Activated CD8-positive, alpha-beta memory T cell treated with anti-CD3 and anti-CD28 coated beads, Interleukin-2, amount 50 U/mL, for 1 hour (primary cell): ENCODE data around the gene ILDR1.
"Not testable (repeated sequence)": the region's sequence is repeated elsewhere in the genome, so short reads cannot be mapped to it uniquely, and the experiment has no call there.

Experiments used
- DNase-seq: peaks from one replicate; pipeline ENCODE4 v3.0.0-alpha.2; 2020; ENCODE audit errors: extremely low read depth

Gene ILDR1

DNA sequence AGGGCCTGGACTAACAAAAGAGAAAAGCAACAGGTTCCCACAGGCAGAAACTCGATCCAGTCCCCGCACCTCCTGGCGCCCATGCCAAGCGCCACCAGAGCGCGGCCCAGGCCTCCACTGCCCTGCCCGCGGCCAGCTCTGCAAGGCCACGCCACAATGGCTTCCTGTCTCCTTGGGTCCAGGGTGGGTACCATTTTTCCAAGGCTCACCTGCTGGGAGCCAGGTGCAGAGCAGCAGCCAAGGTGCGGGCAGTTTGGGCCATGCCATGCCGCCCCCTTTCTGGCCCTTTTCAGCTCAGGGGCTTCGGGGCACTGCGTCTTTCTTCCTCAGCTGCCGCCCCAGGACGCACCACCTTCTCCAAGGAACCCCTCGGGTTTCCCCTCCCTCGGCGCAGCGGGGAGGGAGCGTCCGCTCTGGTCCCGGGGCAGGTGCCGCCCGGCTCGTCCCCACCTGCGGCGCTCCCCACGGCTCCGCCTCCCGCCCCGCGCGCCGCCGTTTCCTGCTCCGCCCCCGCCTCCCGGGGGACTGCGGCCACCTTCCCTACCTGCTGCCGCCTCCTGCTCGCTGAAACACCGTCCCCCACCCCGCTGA, at the start of gene ILDR1:
Gene ILDR1 (minus strand): TSS at position 437 of the 591 bp plus-strand sequence. CDS start 170 bp downstream, at position 267.
- no peak for DNase-seq

DNA sequence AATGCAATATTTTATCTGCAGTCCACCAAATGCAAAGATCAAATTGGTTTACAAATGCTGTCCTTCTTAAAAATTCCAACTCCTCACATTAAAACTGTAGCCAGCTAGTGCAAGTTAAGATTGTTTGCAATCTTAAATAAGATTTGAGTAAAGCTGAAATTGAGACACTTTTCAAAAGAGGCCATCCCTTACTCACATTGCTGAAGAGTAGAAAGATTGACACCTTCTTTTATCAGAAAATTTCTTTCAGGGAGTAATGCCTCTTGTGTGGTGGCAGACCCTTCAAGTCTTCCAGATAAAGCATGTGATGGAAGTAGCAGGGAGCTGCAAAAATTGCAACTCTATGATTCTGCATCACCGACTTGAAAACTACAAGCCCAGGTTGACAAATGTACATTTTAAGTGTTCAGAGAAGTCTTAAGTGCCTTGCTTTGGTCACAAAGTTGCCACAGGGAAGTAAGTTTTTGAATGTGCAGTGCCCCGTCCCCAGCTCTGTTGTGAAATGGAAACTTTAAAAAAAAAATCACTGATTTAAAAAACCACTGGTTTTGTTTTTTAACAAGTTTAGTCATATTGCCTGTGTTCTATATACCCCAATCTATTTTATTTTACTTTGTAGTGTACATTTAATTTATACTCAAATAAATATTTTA, 45.7 kb upstream of the ILDR1 start:
- DNase-seq, result no peak

DNA sequence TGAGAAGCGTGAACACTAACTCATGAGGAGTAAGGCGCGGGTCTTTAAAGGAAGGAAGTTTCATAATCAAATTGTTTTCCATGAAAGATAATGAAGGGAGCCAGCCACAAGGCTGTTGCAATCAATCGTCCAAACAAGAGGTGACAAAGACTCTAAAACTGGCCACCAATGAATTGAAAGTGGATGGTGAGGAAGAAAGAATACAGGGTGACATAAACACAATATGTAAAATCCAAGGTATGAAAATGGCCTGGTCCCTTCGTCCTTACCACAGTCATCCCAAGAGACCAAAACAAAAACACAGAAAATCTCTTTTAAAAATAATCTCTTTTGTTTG, 45.1 kb upstream of the ILDR1 start:
- no peak for DNase-seq

DNA sequence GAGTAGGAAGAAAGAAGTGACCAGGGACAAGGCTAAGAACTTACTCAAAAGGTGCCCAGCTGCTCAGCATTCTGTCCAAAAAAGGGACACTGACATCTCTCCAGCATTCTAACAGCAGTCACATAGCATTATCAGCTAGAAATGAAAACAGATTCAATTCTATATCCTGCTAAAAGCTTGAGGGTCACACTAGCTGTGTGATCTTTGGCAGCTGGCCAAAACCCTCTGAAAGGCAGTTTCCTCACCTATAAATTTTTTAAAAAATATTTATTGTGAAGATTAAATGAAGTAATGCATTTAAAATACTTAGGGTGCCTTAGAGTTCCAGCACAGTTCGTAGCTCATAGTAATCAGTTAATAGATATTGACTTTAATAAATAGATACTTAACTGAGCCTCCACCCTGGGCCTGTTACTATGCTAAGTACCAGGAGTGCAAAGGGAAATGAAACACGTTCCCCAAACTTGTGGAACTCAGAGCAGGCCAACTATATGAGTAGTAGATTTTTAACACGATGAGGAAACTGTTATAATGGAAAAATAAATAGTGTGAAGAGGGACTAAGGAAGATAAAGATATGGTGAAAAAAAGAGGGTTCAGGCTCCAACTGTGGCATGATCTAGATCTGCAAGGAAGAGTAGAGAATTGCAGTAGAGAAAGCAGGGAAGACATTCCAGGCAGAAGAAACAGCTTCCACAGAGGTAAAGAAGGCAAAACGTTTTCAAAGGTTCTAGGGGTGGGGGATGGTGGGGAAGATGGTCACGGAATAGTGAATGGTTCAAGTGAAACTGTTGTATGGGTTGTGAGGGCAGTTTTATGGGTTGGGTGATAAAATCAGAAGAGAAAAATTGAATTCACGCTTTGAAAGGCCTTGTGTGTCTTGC, 44.5 kb upstream of the ILDR1 start:
- no peak for DNase-seq

DNA sequence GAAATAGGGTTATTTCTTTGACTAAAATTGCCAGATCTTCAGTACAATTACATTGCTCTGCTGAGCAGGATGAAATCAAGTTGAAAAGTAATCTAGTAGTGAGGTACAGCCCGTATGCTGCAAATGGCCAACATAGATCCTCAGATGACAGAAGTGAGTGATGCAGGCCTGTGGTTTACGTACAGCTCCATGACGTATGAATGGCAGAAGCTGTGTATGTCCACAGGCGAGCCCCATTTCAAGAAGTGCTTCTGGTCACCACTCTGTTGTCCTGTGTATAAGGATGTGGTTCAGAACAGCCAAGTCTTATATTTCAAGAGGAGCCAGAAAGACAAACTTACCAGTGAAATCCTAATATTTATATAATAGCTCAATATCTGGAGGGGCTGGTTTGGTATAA, 42.3 kb upstream of the ILDR1 start:
- DNase-seq, result no peak

DNA sequence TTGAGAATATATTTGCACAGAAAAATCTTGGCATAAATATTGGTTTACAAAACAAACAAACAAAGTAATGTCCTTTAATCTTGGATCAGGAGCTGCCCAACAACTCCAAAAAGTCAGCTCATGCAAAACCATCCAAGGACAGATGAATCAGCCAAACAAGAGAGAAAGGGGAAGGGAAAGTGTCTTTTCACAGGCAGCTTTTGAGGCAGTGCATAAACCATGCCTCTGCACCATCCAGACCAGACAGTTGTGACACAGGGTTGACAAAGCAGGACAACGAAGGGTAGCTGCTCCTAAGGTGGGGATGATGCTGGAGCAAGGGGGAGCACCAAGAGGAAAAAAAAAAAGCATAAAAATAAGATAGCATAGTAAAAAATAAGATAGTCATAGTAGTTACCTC, 41.9 kb upstream of the ILDR1 start:
- DNase-seq, result no peak

DNA sequence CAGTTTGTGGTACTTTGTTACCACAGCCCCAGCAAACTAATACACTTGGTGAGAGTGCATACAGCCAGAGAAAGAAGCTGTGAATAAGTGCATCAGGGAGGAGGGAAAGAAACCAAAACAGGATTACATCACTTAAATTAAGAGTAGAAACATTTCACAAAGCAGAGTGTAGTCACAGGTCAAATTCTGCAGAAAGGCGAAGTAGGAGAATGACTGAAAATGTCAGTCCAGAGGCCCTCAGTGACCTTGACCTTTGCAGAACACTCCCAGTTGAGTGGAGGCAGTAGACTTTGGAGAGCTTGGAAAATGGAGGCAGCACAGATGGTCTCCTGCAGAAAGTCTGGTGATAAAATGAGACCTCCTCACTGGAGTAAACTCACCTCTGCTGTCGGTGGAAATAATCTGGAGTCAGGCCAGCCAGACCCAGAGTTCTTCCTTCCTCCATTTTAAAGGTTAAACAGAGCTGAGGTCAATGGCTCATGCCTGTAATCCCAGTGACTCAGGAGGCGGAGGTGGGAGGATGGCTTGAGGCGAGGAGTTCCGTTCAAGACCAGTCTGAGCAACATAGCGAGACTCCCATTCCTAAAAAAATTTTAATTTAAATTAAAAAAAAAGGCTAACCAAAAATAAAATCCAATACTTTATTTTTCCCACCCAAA, 38.1 kb upstream of the ILDR1 start:
- DNase-seq, result no peak

DNA sequence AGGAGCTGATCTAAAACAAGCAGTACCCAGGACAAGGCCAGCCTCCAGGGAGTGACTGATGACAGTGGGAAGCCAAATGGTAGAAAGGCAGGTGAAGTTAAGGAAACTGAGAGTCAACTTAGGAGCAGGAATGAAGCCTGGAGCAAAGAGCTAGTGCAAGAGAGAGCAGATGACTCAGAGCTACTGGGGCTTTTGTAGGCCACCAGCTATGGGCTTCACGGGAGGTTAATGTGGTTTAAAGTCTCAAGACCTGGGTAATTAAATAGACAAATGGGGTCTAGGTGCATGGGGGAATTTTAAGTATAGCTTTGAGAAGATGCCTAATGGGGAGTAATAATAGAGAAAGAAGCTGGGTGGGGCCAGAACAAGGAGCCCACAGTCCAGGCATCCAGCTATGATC, 36.2 kb upstream of the ILDR1 start:
- DNase-seq, result no peak

DNA sequence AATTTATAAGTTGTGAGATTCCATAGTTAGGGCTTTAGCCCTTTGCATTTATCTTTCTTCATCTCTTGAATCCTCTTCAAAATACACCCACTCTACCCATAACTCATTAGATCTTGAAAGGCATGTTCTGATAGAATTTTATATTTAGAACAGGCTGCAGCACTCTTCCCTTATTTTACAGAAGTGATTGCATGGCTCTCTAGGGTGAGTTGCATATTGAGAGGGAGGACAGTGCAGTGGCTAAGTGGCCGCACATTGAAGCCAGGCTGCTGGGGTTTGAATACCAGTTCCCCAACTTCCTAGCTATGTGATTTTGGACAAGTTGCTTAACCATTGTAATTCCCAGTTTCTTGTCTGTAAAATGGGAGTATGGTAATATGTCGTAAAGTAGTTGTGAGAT, 35.6 kb upstream of the ILDR1 start:
- DNase-seq, result no peak

DNA sequence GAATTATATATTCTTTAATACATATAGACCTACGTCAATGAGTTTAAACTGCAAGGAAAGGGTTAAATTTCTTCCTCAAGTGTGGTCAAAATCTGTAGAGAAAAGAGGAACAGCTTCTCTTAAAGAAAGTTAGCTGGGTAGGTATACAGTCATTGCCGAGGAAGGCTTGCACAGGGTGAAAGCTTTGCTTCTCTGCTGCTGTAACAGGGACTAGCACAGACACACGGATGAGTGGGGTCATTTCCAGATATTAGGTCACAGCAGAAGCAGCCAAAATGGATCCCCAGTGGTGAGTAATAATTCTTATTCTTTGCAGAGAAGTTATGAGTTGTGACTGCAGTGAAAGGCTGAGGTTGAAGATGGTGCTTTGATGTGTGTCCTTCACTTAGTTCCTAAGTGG, 33.2 kb upstream of the ILDR1 start, which contains the start of gene CD86:
Gene CD86 (plus strand): TSS at position 148 of the 400 bp plus-strand sequence. CDS start 128 bp downstream, at position 276.
- no peak for DNase-seq

DNA sequence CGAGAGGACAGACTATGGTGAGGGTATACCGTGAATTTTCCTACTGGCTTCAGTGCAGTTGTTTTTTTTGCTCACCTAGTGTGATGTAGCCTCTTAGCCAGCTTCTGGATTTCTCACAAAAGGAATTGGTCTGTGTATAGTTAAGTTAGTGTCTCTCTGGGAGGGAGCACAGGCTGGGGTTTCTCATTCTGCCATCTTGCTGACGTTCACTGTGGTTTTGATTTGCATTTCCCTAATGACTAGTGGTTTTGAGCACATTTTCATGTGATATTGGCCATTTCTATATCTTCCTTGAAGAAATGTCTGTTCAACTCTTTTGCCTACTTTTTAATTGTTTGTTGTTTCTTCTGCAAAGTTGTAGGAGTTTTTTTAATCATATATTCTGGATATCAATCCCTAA, 30.9 kb upstream of the ILDR1 start:
- DNase-seq, result no peak

DNA sequence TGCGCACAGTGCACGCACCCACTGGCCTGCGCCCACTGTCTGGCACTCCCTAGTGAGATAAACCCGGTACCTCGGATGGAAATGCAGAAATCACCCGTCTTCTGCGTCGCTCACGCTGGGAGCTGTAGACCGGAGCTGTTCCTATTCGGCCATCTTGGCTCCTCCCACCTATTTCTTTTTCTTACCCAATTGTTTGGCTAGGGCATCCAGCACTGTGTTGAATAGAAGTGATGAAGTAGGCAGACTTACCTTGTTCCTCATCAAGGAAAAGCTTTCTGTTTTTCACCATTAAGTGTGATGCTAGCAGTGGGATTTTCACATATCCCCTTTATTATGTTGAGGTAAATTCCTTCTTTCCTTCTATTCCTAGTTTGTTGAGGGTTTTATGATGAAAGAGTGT, 25.7 kb upstream of the ILDR1 start:
- not testable (repeated sequence) for DNase-seq

DNA sequence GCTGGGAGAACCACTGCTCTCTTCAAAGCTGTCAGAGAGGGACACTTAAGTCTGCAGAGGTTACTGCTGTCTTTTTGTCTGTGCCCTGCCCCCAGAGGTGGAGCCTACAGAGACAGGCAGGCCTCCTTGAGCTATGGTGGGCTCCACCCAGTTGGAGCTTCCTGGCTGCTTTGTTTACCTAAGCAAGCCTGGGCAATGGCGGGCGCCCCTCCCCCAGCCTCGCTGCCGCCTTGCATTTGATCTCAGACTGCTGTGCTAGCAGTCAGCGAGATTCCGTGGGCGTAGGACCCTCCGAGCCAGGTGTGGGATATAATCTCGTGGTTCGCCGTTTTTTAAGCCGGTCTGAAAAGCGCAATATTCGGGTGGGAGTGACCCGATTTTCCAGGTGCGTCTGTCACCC, 25.2 kb upstream of the ILDR1 start:
- DNase-seq, result not testable (repeated sequence)

DNA sequence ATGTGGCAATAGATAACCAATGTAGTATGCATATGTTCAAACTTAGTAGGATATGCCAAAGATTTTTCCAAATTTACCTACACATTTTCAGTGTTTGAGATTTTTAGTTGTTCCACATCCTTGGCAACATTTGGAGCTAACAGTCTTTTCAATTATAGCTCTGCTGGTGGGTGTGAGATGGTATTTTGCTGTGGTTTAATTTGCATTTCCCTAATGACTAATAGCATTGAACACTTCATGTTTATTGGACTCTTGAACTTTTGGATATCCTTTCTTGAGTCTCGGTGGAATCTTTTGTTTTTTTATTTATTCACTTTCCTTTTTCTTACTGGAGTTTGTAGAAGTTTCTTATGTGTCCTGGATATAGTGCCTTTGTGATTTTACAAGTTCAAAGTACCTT, 11.0 kb upstream of the ILDR1 start:
- no peak for DNase-seq

DNA sequence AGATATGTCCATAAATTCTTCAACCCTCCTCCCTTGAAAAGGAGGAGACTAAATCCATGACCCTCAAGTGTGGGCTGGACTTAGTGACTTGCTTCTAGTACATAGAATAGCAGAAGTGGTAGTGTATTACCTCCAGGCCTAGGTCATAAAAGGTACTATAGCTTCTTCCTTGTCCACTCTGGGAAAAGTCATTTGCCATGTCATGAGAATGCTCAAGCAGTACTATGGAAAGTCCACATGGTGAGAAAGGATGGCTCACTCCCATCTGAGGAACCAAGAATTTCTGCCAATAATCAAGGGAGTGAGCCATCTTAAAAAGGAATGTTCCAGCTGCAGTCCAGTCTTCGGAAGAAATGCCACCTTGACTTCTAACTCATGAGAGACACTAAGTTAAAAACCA, 10.5 kb upstream of the ILDR1 start:
- DNase-seq, result no peak

DNA sequence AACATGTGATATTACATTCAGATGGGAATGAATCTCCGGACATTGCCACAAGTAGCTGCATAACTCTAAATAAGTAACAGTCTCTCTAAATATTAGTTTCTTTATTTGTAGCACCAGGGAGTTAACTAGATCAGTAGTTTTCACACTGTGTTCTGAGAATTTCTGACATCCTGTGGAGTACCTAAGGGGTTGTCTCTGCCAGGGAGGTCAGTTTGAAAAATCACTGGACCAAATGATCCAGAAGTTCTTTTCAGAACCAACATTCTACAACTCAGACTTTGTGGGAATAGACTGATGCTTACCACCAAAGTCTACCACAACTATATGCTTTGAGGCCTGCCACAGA, 9.0 kb upstream of the ILDR1 start:
- DNase-seq, result no peak

DNA sequence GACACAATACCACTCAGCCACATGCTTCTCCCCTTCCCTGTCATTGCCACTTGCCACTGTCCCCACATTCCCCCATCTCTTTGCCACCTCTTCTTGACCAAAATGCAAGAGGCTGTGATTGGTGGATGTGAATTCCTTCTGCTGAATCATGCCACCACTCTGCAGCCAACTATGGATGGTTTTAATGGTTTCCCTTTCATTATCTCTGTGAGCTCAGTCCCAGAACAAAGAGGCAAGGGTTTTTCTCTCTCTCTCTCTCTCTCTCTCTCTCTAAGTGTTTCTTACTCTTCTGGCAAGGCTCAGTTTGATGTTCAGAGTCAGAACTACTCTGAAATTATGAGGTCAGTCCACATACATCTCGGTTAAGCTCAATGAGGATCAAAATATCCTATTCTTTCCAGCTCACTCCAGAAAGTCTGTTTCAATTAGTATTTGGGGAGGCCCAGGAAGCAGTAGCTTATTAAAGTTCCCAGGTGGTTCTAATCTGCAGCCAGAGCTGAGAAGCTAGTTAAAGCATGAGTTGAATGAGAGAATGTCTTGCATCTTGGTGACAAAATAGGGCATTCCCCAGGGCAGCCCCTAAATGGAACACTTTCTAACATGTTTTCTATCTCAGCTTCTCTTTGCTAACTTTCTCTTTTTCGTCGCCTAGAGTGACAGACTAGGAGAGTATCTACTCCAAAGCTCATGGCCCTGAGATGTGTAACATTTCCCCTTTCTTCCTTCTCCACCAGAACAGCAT, 8.5 kb upstream of the ILDR1 start:
- DNase-seq, result no peak

DNA sequence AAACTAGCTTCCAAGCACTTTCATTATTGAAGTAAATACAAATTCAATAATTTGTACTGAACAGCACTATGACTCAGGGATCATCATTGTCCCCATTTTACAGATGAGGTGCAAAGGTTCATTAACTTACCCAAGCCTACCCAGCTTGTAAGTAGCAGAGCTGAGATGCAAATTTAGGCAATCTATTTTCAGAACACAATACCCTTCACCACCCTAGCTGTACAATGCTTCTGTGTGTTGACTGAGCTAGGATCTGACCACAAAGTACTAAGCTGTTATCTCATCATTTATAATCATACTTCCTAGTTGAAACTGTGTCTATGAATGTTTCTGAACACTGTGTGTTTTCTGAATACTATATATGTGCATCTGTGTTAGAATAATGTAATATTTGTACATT, 3.2 kb upstream of the ILDR1 start:
- DNase-seq, result no peak

DNA sequence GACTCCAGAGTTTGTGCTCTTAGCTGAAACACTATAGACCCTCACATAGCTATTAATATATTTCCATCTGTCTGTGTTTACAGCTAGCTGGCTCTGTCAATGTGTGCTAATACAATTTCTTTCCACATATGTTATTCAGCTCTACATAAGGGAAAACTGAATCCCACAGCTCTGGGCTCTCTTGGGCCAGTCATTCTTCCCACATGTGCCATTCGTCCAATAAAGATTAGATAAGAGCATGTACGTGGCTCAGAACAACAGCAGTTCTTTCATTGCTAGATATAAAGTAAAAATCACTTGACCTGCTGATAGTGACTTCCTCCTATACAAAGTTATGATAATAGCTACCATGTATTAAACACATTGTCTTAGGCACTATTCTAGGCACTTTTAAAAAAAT, 2.8 kb upstream of the ILDR1 start:
- DNase-seq, result no peak

DNA sequence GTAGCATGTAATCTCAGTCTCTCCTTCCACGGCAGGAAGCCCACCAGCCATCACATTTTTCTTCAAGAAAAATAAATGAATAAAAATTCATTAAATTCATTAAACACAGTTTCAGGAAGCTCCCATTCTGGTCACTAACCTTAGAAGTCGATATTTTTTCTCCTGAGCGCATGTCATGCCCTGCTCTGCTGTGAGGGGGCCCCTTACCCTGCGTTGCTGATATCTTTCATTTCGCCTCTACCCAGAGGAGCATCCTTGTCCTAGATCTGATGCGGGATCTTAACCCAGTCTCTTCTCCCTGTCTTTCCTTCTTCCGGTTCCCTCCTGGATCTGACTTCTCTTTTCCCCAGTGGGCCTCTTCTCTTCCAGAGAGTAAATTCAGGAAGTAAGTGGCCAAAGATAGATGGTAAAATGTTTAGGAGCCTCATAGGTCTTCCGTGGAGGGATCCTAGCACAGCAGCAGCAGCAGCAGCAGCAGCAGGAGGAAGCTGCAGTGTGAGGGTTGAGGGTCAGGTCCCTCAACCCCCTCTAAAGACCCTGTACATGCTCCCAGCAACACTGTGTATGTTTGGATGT, 1.4 kb upstream of the ILDR1 start:
- no peak for DNase-seq

DNA sequence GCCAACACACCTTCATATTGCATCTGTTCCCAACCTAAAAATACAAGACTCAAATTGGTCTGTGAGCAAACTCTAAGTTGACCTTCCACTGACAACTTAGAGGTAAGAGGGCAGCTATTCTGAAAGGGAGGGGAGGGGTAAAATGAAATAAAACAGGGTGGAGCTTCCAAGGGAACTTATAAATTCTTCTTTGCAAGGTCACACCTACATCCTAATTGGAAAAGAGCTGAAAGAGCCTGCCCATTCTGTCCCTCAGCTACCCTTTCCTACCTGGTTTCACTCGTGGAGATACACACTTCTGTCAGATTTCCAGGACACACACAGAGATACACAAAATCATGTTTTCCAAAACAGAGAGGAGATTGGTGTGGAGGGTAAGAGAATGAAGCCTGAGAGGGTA, 1.0 kb downstream of the ILDR1 start:
- DNase-seq, result no peak

DNA sequence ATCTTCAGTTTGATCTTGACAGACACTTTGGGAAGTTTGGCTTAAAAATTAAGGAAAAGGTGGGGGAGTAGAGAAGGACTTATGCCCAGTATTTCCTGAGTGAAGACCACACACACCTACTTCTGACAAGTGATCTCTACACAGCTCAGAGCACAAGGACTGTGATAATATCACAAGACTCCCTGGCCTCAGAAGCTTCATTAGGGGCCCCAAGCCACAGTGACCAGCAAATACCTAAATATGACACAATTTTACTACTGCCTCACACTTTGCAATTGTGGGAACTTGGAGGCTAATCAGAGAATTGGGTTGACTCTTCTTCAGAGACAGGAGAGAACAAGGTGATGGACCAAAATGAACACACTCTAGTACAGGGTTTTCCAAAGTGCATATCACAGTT, 2.6 kb downstream of the ILDR1 start:
- no peak for DNase-seq
